Liver (tissue), 9 donors: ENCODE measurements around the gene NFILZ. TPM values are rescaled to one million over a fixed set of nuclear protein-coding genes. Genes with fewer than 3 reads are reported as not detected.

Source experiments
- DNase-seq: peaks from one replicate; pipeline ENCODE4 v3.0.0-alpha.2; 2017; ENCODE audit warnings: low spot score
- H3K27ac ChIP-seq, 2 donors: one replicate each; pipeline ENCODE4 v1.7.0; 2013; ENCODE audit warnings: inconsistent platforms in 2 of 2, low read length in 2 of 2, control low read depth in 1 of 2, low read depth in 1 of 2, mild to moderate bottlenecking in 1 of 2
- H3K27me3 ChIP-seq, 4 donors: one replicate each; pipeline versions ENCODE4 v1.6.1 to v1.7.0; 2013; ENCODE audit warnings: low read length in 3 of 4, inconsistent platforms in 1 of 4, mild to moderate bottlenecking in 1 of 4, moderate library complexity in 1 of 4; ENCODE audit not compliant: control insufficient read depth in 4 of 4, insufficient read depth in 4 of 4
- H3K36me3 ChIP-seq, 4 donors: one replicate each; pipeline versions ENCODE4 v1.6.1 to v1.7.0; 2013; ENCODE audit warnings: low read length in 3 of 4, mild to moderate bottlenecking in 3 of 4, low read depth in 1 of 4, moderate library complexity in 1 of 4; ENCODE audit not compliant: control insufficient read depth in 4 of 4, insufficient read depth in 3 of 4
- H3K4me1 ChIP-seq, 4 donors: one replicate each; pipeline versions ENCODE4 v1.6.1 to v1.7.0; 2013; ENCODE audit warnings: low read length in 3 of 4, mild to moderate bottlenecking in 3 of 4, moderate library complexity in 1 of 4; ENCODE audit not compliant: control insufficient read depth in 4 of 4, insufficient read depth in 4 of 4
- H3K4me3 ChIP-seq, 3 donors: one replicate each; pipeline versions ENCODE4 v1.6.1 to v1.7.0; 2013; ENCODE audit warnings: low read length in 3 of 3, control low read depth in 1 of 3, low read depth in 1 of 3, mild to moderate bottlenecking in 1 of 3
- H3K9ac ChIP-seq, 2 donors: one replicate each; pipeline ENCODE4 v1.7.0; 2013; ENCODE audit warnings: low read length in 2 of 2, mild to moderate bottlenecking in 2 of 2, moderate library complexity in 2 of 2, control low read depth in 1 of 2, low read depth in 1 of 2
- H3K9me3 ChIP-seq, 4 donors: one replicate each; pipeline versions ENCODE4 v1.6.1 to v1.7.0; 2013; ENCODE audit warnings: low read length in 3 of 4; ENCODE audit not compliant: control insufficient read depth in 4 of 4
- ATF3 ChIP-seq: IDR thresholded peaks from 2 replicates; pipeline ENCODE4 v1.6.1; 2016; ENCODE audit warnings: antibody characterized with exemption
- CTCF ChIP-seq: fragments of 150-350 bp; IDR thresholded peaks from 2 replicates; pipeline ENCODE4 v1.5.1; 2017; ENCODE audit warnings: improper control_type of control experiment, low read depth, low read length; ENCODE audit not compliant: missing input control
- EGR1 ChIP-seq, 2 donors: IDR thresholded peaks; 2 replicates each; pipeline ENCODE4 v1.6.1; 2016 to 2018; ENCODE audit warnings: antibody characterized with exemption in 2 of 2, low read depth in 2 of 2
- FOXA1 ChIP-seq: IDR thresholded peaks from 2 replicates; pipeline ENCODE4 v1.6.1; 2016; ENCODE audit warnings: antibody characterized with exemption
- FOXA2 ChIP-seq: IDR thresholded peaks from 2 replicates; pipeline ENCODE4 v1.6.1; 2016; ENCODE audit warnings: antibody characterized with exemption
- GABPA ChIP-seq, 2 donors: IDR thresholded peaks in 1 of 2; conservative IDR thresholded peaks in 1 of 2; 2 replicates each; pipeline ENCODE4 v1.6.1; 2016; ENCODE audit warnings: antibody characterized with exemption in 2 of 2, mild to moderate bottlenecking in 1 of 2, moderate library complexity in 1 of 2
- HNF4A ChIP-seq, 2 donors: conservative IDR thresholded peaks; 2 replicates each; pipeline ENCODE4 v1.6.1; 2016; ENCODE audit warnings: antibody characterized with exemption in 2 of 2, mild to moderate bottlenecking in 2 of 2
- HNF4G ChIP-seq: IDR thresholded peaks from 2 replicates; pipeline ENCODE4 v1.6.1; 2016; ENCODE audit warnings: antibody characterized with exemption
- JUND ChIP-seq, 2 donors: IDR thresholded peaks; 2 replicates each; pipeline ENCODE4 v1.6.1; 2016; ENCODE audit warnings: antibody characterized with exemption in 2 of 2
- MAX ChIP-seq: IDR thresholded peaks from 2 replicates; pipeline ENCODE4 v1.6.1; 2016; ENCODE audit warnings: antibody characterized with exemption
- NR2F2 ChIP-seq: IDR thresholded peaks from 2 replicates; pipeline ENCODE4 v1.6.1; 2016; ENCODE audit warnings: antibody characterized with exemption
- REST ChIP-seq: IDR thresholded peaks from 2 replicates; pipeline ENCODE4 v1.6.1; 2016; ENCODE audit warnings: antibody characterized with exemption, mild to moderate bottlenecking
- RXRA ChIP-seq, 2 donors: IDR thresholded peaks; 2 replicates each; pipeline ENCODE4 v1.6.1; 2017 to 2018; ENCODE audit warnings: antibody characterized with exemption in 2 of 2, mild to moderate bottlenecking in 1 of 2
- SP1 ChIP-seq: IDR thresholded peaks from 2 replicates; pipeline ENCODE4 v1.6.1; 2018; ENCODE audit warnings: antibody characterized with exemption, mild to moderate bottlenecking
- TAF1 ChIP-seq: conservative IDR thresholded peaks from 2 replicates; pipeline ENCODE4 v1.6.1; 2016; ENCODE audit warnings: antibody characterized with exemption, mild to moderate bottlenecking
- ZBTB33 ChIP-seq: IDR thresholded peaks from 2 replicates; pipeline ENCODE4 v1.6.1; 2016; ENCODE audit warnings: antibody characterized with exemption
- WGBS: extraction: QIAGEN DNeasy Blood & Tissue Kit; methylation state at CpG from one replicate; pipeline ENCODE4 v1.1.7; 2013; 5-methylcytosine and 5-hydroxymethylcytosine counted together
- polyA plus RNA-seq, 2 donors: library from polyadenylated mRNA; stranded (reverse) in 1 of 2; unstranded in 1 of 2; fragments of 200-250 nt in 1 of 2; fragments of >200 nt in 1 of 2; fragmentation: Nextera tagmentation in 1 of 2; extraction: Ambion mirVana in 1 of 2; gene quantifications; one replicate each; pipeline versions ENCODE4 v1.2.1 to v1.2.3, GENCODE V29; 2013 to 2015
- total RNA-seq, 2 donors: library from RNA; depleted of rRNA; stranded (reverse); fragments of >200 nt; gene quantifications; one replicate each; pipeline ENCODE4 v1.2.3, GENCODE V29; 2014
- donor health status: healthy.
- donor health status: healthy.
- donor health status: healthy.
- donor health status: healthy.
- donor health status: healthy.

NFILZ gene
- total and polyA plus RNA-seq, 4 donors = not detected

GRCh38 chr19:8600816-8601215 is 29.6 kb upstream of the NFILZ start:
- Histone ChIP-seq H3K9ac (no peak overlapping the region), H3K4me1 (peaks cover 0 to 3% (median 0%) of the 10 kb centered on the region in 4 donors), H3K27ac (no peak overlapping the region), H3K27me3 (no peaks in the 10 kb centered on the region), H3K4me3 (no peak overlapping the region), H3K9me3 (no peaks in the 10 kb centered on the region), H3K36me3 (peaks cover 0 to 17% (median 5%) of the 10 kb centered on the region in 4 donors)
- TF ChIP-seq SP1 (no peak), FOXA2 (no peak), REST (no peak), ZBTB33 (no peak), GABPA (IDR thresholded peaks at IDR 0.05 in 1 of 2, conservative IDR thresholded peaks at IDR 0.05 in 1 of 2) (no peak), EGR1 (IDR thresholded peaks at IDR 0.05; ENCODE audit: low read depth in 2 of 2) (no peak), JUND (IDR thresholded peaks at IDR 0.05) (no peak), CTCF (no peak), ATF3 (no peak), MAX (no peak), NR2F2 (no peak), HNF4A (conservative IDR thresholded peaks at IDR 0.05) (no peak)
- no peak for DNase-seq
- 98% methylated on average over 16 of the region's 16 CpGs for WGBS

- WGBS = 63% methylated on average over 5 of the region's 5 CpGs
- Histone ChIP-seq H3K9me3 (no peaks in the 10 kb centered on the region), H3K9ac (no peak overlapping the region), H3K4me3 (no peak overlapping the region), H3K4me1 (peaks cover 0 to 3% (median 1%) of the 10 kb centered on the region in 4 donors), H3K27ac (peak overlapping the region in 1 of 2 donors; percentile 57), H3K27me3 (no peaks in the 10 kb centered on the region), H3K36me3 (peaks cover 0 to 11% (median 5%) of the 10 kb centered on the region in 4 donors)
- DNase-seq = no peak
- TF ChIP-seq FOXA2 (no peak), HNF4G (no peak), FOXA1 (no peak), EGR1 (IDR thresholded peaks at IDR 0.05; ENCODE audit: low read depth in 2 of 2) (no peak), TAF1 (no peak), REST (peak; percentile 52), JUND (IDR thresholded peaks at IDR 0.05) (no peak), ZBTB33 (no peak), GABPA (IDR thresholded peaks at IDR 0.05 in 1 of 2, conservative IDR thresholded peaks at IDR 0.05 in 1 of 2) (no peak), RXRA (IDR thresholded peaks at IDR 0.05) (peak; percentile 52 to 71), NR2F2 (no peak), ATF3 (no peak)
Observed at GRCh38 chr19:8601796-8602195, 28.6 kb upstream of the NFILZ start.
